ENCODE measurements around the gene OPCML. TPM values are rescaled to one million over a fixed set of nuclear protein-coding genes. Genes with fewer than 3 reads are reported as not detected.

OPCML gene
- total RNA-seq, 1 donor from 2014 or later: 1.2 TPM

DNA sequence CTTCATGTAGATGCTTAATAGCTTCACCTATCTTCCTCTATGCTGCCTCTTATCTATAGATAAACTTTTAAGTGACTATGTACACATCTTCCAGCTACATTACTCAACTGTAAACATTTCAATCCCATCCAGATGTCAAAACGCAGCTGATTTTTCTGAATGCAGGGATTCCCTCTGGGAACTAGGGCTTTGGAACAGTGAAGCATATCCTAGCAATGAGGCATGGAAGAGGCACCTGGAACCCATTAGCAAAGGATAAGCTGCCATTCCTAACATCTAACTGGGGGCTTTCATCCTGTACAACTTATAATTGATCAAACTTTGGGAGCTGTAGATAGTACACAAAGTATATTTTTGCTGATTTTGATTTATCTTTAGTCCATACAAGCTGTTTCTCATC is 40.8 kb upstream of the OPCML start:
- TF ChIP-seq, protein P1, sequence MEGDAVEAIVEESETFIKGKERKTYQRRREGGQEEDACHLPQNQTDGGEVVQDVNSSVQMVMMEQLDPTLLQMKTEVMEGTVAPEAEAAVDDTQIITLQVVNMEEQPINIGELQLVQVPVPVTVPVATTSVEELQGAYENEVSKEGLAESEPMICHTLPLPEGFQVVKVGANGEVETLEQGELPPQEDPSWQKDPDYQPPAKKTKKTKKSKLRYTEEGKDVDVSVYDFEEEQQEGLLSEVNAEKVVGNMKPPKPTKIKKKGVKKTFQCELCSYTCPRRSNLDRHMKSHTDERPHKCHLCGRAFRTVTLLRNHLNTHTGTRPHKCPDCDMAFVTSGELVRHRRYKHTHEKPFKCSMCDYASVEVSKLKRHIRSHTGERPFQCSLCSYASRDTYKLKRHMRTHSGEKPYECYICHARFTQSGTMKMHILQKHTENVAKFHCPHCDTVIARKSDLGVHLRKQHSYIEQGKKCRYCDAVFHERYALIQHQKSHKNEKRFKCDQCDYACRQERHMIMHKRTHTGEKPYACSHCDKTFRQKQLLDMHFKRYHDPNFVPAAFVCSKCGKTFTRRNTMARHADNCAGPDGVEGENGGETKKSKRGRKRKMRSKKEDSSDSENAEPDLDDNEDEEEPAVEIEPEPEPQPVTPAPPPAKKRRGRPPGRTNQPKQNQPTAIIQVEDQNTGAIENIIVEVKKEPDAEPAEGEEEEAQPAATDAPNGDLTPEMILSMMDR (conservative IDR thresholded peaks at IDR 0.05): no peak
- Mint-ChIP-seq H3K4me3 (no peak overlapping the region), H3K9me3 (peaks cover 6% of the 10 kb centered on the region), H3K27me3 (ENCODE audit: low read depth) (peaks cover 3% of the 10 kb centered on the region), H3K36me3 (ENCODE audit: low read depth) (peaks cover 4% of the 10 kb centered on the region), H3K27ac (ENCODE audit: unreplicated experiment) (no peak overlapping the region), H3K4me1 (no peaks in the 10 kb centered on the region)
- DNase-seq (ENCODE audit: low read depth, low spot score): no peak

DNA sequence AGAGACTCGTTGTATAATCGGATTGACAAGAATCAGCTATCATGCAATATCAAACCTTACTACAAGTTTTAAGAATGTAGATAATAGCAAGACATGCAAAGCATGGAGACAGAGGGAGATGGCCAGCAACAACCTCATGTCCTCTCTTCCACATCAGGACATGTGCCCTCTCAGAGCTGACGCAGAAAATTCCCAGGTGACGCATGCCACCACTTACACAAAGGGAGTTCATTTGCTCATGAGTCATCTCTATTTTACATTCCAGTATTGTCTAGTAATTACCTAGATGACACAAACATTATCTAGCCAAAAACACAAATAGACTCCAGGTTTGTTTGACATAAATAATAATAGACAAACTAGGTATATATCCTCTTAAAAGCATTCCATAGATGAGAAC is 38.1 kb upstream of the OPCML start:
- TF ChIP-seq, protein P1 (conservative IDR thresholded peaks at IDR 0.05): no peak
- Mint-ChIP-seq H3K36me3 (ENCODE audit: low read depth) (no peaks in the 10 kb centered on the region), H3K4me3 (no peak overlapping the region), H3K27ac (ENCODE audit: unreplicated experiment) (no peak overlapping the region), H3K9me3 (no peaks in the 10 kb centered on the region), H3K27me3 (ENCODE audit: low read depth) (peaks cover 3% of the 10 kb centered on the region), H3K4me1 (no peaks in the 10 kb centered on the region)
- DNase-seq (ENCODE audit: low read depth, low spot score): no peak

DNA sequence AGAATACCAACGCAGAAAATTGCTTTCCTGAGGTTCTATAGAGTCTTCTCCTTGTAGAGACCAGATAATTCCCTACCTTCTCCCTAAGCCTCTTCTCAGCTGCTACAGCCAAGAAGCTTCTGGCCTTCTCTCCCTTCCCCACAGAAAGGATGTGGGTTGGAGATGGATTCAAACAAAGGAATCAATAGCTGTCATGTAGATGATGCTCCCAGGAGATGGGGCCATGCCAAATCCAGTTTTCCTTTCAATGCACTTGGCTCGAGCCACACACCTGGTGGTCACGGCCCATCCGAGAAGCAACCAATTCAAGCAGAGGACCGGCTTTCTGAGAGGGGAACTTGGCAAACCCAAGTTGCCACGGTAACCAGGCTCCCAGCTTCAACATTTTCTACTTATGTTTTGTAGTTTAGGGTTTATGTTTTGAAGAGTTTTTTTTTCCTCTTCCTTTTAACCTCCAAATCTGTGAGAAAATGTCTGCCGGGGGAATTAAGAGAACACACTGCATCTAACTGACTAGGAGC is 31.3 kb upstream of the OPCML start:
- H3K27me3 Mint-ChIP-seq (ENCODE audit: low read depth): peaks cover under 1% of the 10 kb centered on the region
- TF ChIP-seq, protein P1 (conservative IDR thresholded peaks at IDR 0.05): no peak

DNA sequence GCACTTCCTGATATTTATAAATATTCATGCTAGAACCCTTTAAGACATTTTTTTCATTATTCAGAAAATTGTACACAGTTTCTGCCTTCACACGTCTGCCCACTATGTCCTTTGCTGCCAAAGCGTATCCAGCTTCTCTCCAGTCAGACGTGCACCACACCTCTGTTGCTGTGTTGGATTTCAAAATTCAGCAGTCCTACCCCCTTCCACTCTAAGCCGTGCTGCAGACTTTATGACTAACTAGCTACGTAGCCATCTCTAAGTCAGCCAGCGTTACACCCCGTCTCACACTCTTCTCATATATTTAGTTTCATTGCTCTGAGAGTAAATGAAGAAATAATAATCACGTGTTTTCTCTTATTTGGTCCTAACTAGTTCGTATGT is 28.2 kb upstream of the OPCML start:
- H3K9me3 Mint-ChIP-seq: peaks cover 3% of the 10 kb centered on the region
- H3K27ac Mint-ChIP-seq (ENCODE audit: unreplicated experiment): no peak overlapping the region
- peaks cover 22% of the 10 kb centered on the region for H3K4me1 Mint-ChIP-seq
- H3K27me3 Mint-ChIP-seq (ENCODE audit: low read depth): no peaks in the 10 kb centered on the region
- no peak for DNase-seq (ENCODE audit: low read depth, low spot score)
- no peak overlapping the region for H3K4me3 Mint-ChIP-seq
- H3K36me3 Mint-ChIP-seq (ENCODE audit: low read depth): no peaks in the 10 kb centered on the region
- TF ChIP-seq, protein P1 (conservative IDR thresholded peaks at IDR 0.05): no peak

More for the DNA sequence above, 31.3 kb upstream of the OPCML start:
- no peak for DNase-seq (ENCODE audit: low read depth, low spot score)
- no peak overlapping the region for H3K4me3 Mint-ChIP-seq
- H3K4me1 Mint-ChIP-seq: peaks cover 6% of the 10 kb centered on the region
- no peaks in the 10 kb centered on the region for H3K36me3 Mint-ChIP-seq (ENCODE audit: low read depth)
- H3K9me3 Mint-ChIP-seq: no peaks in the 10 kb centered on the region
- H3K27ac Mint-ChIP-seq (ENCODE audit: unreplicated experiment): no peak overlapping the region

DNA sequence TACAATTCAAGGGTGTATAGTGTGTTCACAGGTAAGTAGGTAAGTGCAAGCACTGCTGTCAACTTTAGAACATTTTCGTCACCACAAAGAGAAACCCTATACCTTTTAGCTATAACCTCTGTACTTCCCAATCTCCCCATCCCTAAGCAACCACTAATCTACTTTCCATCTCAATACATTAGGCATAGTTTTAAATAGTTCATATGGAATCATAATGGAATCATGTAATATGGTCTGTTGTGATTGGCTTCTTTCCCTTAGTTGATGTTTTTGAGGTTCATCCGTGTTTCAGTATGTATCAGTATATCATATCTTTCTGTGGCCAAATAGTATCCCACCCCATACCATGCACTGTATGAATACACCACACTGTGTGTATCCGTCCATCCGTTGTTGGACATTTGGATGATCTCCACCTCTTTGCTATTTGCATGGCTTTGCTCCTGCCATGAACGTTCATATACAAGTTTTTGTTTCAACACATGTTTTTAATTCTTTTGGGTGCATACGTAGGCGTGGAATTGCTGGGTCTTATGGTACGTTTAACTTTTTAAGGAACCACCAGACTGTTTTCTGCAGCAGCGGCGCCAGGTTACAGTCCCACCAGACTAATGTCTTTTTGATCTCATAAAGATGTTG is 27.7 kb upstream of the OPCML start:
- Mint-ChIP-seq H3K27me3 (ENCODE audit: low read depth) (no peaks in the 10 kb centered on the region), H3K27ac (ENCODE audit: unreplicated experiment) (no peak overlapping the region), H3K36me3 (ENCODE audit: low read depth) (no peaks in the 10 kb centered on the region), H3K9me3 (peaks cover 3% of the 10 kb centered on the region), H3K4me1 (peaks cover 27% of the 10 kb centered on the region), H3K4me3 (no peak overlapping the region)
- no peak for DNase-seq (ENCODE audit: low read depth, low spot score)
- TF ChIP-seq, protein P1 (conservative IDR thresholded peaks at IDR 0.05): no peak

Measured in neural crest cell (in vitro differentiated cells).